ENCODE data around the gene MAN1C1. TPM values are rescaled to one million over a fixed set of nuclear protein-coding genes. Genes with fewer than 3 reads are reported as not detected.

MAN1C1 gene
- total and polyA plus RNA-seq, 7 donors: 0.69 to 32.1 (median 12.8) TPM

DNA sequence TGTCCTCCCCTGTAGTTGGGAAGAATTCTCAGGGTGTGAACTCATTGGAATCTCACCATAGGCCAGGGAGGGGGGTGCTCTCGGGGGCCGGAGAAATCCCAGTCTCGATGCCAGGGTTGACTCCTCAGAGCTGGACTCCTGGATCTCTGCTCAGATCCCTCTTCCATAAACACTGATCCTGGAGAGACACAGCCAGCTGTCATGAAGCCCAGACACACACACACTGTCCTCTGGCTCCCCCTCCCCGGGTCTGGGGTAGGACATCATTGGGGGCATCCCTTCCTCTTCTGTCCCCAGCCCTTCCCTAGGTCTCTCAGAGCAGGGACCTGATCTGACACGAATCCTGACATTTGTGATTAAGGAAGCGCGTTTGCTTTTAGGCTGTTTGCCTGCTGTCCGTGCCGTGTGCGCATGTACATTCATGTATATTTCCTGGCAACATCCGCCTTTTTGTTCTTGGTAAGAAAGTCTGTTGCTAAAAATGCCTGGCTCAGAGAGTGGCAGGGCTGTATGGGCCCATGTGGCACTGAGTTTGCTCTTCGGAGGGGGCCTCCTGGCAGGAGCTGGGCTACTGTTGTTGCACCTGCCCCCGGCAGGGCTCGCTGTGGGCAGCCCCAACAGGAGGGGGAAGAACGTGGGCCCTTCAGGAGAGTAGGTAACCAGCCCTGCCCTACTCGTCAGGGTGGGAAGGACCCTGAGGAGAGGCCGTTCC is 138.0 kb downstream of the MAN1C1 start:
- 53 to 77% methylated on average over 17 of the region's 17 CpGs for WGBS, 2 donors
- Histone ChIP-seq H3K36me3 (peaks cover 0 to 14% (median 0%) of the 10 kb centered on the region in 4 donors), H3K4me1 (peaks cover 0 to 20% (median 15%) of the 10 kb centered on the region in 4 donors), H3K4me3 (no peak overlapping the region), H3K27ac (peak overlapping the region in 3 of 4 donors; percentile 13 to 69 (median 32)), H3K9me3 (no peaks in the 10 kb centered on the region), H3K27me3 (no peaks in the 10 kb centered on the region)
- intact Hi-C loops (cut with DNase I): no loop called here
- no peak for TF ChIP-seq POLR2A (IDR thresholded peaks at IDR 0.05)
- TF ChIP-seq EP300 (IDR thresholded peaks at IDR 0.05): no peak
- TF ChIP-seq, protein P1, sequence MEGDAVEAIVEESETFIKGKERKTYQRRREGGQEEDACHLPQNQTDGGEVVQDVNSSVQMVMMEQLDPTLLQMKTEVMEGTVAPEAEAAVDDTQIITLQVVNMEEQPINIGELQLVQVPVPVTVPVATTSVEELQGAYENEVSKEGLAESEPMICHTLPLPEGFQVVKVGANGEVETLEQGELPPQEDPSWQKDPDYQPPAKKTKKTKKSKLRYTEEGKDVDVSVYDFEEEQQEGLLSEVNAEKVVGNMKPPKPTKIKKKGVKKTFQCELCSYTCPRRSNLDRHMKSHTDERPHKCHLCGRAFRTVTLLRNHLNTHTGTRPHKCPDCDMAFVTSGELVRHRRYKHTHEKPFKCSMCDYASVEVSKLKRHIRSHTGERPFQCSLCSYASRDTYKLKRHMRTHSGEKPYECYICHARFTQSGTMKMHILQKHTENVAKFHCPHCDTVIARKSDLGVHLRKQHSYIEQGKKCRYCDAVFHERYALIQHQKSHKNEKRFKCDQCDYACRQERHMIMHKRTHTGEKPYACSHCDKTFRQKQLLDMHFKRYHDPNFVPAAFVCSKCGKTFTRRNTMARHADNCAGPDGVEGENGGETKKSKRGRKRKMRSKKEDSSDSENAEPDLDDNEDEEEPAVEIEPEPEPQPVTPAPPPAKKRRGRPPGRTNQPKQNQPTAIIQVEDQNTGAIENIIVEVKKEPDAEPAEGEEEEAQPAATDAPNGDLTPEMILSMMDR (IDR thresholded peaks at IDR 0.05): no peak
- TF ChIP-seq POLR2AphosphoS5 (IDR thresholded peaks at IDR 0.05): no peak
- DNase-seq: no peak

DNA sequence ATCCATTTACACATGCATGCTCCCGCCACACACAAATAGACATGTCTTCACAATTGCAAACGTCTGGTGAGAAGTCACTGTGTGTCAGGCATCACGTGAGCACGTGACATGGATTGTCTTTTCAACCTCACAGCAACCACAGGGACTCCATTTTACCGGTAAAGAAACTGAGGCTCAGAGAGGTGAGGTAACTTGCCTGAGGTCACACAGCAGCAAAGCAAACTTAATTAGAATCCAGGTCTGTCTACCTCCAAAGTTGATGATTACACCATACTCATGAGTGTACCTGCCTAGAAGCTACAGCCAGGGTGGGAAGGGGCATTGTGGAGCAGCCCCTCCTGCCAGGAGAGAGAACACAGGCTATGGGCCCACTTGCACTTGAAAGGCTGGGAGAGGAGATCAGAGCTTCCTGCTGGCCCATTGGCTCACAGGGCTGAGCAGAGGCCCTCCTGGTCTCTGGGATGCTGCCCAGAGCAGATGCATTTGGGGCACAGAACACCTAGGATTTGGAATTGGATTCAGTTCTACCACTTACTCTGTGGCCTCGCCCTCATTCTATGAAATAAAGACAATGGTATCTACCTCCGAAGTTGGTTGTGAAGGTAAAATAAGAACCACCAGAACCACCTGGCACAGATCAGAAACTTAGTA is 139.0 kb downstream of the MAN1C1 start:
- Histone ChIP-seq H3K4me3 (no peak overlapping the region), H3K36me3 (peaks cover 0 to 22% (median 0%) of the 10 kb centered on the region in 4 donors), H3K27ac (no peak overlapping the region), H3K9me3 (no peaks in the 10 kb centered on the region), H3K27me3 (no peaks in the 10 kb centered on the region), H3K4me1 (peaks cover 0 to 20% (median 15%) of the 10 kb centered on the region in 4 donors)
- intact Hi-C loops (cut with DNase I): no loop called here
- TF ChIP-seq POLR2AphosphoS5 (IDR thresholded peaks at IDR 0.05): no peak
- 86 to 91% methylated on average over 7 of the region's 7 CpGs for WGBS, 2 donors
- no peak for DNase-seq

DNA sequence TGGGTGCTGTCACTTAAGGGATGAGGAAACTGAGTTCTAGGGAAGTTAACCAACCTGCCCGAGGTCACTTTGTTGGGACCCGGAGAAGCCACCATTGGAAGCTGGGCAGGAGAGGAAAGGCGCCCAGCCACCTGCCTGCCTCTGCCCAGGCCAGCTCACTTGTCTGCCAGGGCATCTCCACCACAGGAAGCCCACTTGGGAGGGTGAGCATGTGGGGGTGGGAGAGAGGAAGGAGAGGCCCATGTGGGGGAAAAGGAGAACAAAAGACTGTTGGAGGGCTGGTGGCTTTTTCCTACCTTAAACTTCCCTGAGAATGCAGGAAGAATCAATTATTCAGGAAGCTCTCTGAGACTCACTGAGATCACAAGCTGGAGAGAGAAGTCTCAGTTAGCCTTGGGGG is 139.6 kb downstream of the MAN1C1 start:
- Histone ChIP-seq H3K36me3 (peaks cover 0 to 28% (median 0%) of the 10 kb centered on the region in 4 donors), H3K27me3 (no peaks in the 10 kb centered on the region), H3K4me3 (no peak overlapping the region), H3K4me1 (peaks cover 0 to 20% (median 15%) of the 10 kb centered on the region in 4 donors), H3K27ac (no peak overlapping the region), H3K9me3 (no peaks in the 10 kb centered on the region)
- no peak for DNase-seq
- intact Hi-C loops (cut with DNase I): no loop called here
- no peak for TF ChIP-seq POLR2AphosphoS5 (IDR thresholded peaks at IDR 0.05)
- TF ChIP-seq EP300 (IDR thresholded peaks at IDR 0.05): no peak
- TF ChIP-seq, protein P1 (IDR thresholded peaks at IDR 0.05): no peak
- TF ChIP-seq POLR2A (IDR thresholded peaks at IDR 0.05): no peak
- 52 to 84% methylated on average over 3 of the region's 3 CpGs for WGBS, 2 donors

DNA sequence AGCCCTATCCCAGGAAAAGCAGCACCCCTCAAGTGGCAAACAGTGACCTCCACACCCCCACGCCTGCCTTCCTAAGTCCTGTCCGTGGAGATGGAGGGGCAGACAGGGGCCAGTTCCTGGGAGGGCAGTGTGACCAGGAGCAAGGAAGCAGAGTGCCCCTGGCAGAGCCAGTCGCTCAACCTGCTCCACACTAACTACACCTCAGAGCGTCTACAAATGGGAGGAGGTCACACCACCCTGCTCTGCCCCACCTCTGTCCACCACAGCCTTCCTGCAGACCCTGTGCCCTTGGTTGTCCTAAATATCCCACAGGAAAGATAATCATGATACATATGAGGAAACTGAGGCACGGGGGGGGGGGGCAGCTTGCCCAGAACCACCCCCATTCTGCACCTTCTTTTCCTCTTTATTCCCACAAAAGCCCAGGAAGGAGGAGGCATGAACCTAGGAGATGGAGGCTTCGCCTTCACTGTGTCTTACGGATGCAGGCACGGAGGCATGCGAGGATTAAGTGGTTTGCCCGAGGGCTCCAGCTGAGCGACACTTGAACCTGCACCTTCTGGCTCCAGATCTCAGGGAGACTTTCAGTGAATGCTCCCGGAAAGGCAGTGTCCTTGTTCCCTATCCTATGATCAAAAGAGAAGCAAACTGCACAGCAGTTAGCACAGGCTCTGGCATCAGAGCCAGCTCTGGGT is 140.7 kb downstream of the MAN1C1 start:
- no peak for DNase-seq
- H3K4me1 ChIP-seq: peaks cover 0 to 20% (median 15%) of the 10 kb centered on the region in 4 donors
- H3K36me3 ChIP-seq: peaks cover 0 to 24% (median 0%) of the 10 kb centered on the region in 4 donors
- H3K9me3 ChIP-seq: no peaks in the 10 kb centered on the region
- H3K27me3 ChIP-seq: no peaks in the 10 kb centered on the region
- 70 to 86% methylated on average over 12 of the region's 12 CpGs for WGBS, 2 donors
- no peak overlapping the region for H3K4me3 ChIP-seq
- TF ChIP-seq POLR2A (IDR thresholded peaks at IDR 0.05): no peak
- TF ChIP-seq EP300 (IDR thresholded peaks at IDR 0.05): no peak
- TF ChIP-seq, protein P1 (IDR thresholded peaks at IDR 0.05): no peak
- no peak for TF ChIP-seq POLR2AphosphoS5 (IDR thresholded peaks at IDR 0.05)
- intact Hi-C loops (cut with DNase I): no loop called here
- H3K27ac ChIP-seq: no peak overlapping the region

DNA sequence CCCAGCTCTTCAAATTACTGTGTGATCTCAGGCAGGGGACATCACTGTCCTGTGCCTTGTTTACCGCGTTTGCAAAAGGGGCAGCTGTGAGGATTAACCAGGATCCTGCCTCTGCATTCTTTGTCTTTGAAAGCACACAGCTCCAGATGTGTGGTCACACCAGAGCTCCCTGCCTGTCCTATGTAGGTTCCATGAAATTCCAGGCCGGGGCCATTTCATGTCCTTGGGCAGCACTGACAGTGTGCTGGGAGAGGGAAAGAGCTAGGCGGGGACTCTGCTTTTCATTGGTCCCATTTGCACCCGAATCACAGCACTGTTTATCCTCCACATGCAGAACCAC is 141.2 kb downstream of the MAN1C1 start:
- DNase-seq: no peak
- no peaks in the 10 kb centered on the region for H3K9me3 ChIP-seq
- peaks cover 0 to 20% (median 15%) of the 10 kb centered on the region in 4 donors for H3K4me1 ChIP-seq
- no peaks in the 10 kb centered on the region for H3K27me3 ChIP-seq
- TF ChIP-seq POLR2AphosphoS5 (IDR thresholded peaks at IDR 0.05): no peak
- TF ChIP-seq, protein P1 (IDR thresholded peaks at IDR 0.05): no peak
- TF ChIP-seq EP300 (IDR thresholded peaks at IDR 0.05): no peak
- TF ChIP-seq POLR2A (IDR thresholded peaks at IDR 0.05): no peak
- peaks cover 0 to 24% (median 0%) of the 10 kb centered on the region in 4 donors for H3K36me3 ChIP-seq
- H3K4me3 ChIP-seq: no peak overlapping the region
- intact Hi-C loops (cut with DNase I): no loop called here
- no peak overlapping the region for H3K27ac ChIP-seq
- WGBS, 2 donors: 60 to 76% methylated on average over 5 of the region's 5 CpGs

Measured in sigmoid colon (tissue), 7 donors.